ENCODE data around the gene DOCK2.
"Not testable (repeated sequence)": the region's sequence is repeated elsewhere in the genome, so short reads cannot be mapped to it uniquely, and the experiment has no call there.

The DOCK2 gene

GRCh38 chr5:170080786-170081445 is 443.8 kb downstream of the DOCK2 start:
- H3K27ac ChIP-seq = no peak overlapping the region
- H3K9me3 ChIP-seq (ENCODE audit: low read depth, low read length) = no peaks in the 10 kb centered on the region
- no peaks in the 10 kb centered on the region for H3K36me3 ChIP-seq (ENCODE audit: insufficient read depth, low read length)
- H3K9ac ChIP-seq (ENCODE audit: insufficient read length) = no peak overlapping the region
- TF ChIP-seq FOXP2 (optimal IDR thresholded peaks at IDR 0.05; ENCODE audit: control extremely low read depth, extremely low read length, insufficient read depth) (no peak), POLR2AphosphoS5 (IDR thresholded peaks at IDR 0.05; ENCODE audit: borderline replicate concordance, low read depth, low read length) (no peak), EZH2 (IDR thresholded peaks at IDR 0.05) (no peak)
- no peak for DNase-seq (ENCODE audit: low read depth, low spot score)
- no peak overlapping the region for H3K4me3 ChIP-seq

GRCh38 chr5:170081616-170082015 is 444.5 kb downstream of the DOCK2 start:
- TF ChIP-seq POLR2AphosphoS5 (IDR thresholded peaks at IDR 0.05; ENCODE audit: borderline replicate concordance, low read depth, low read length) = no peak
- TF ChIP-seq FOXP2 (optimal IDR thresholded peaks at IDR 0.05; ENCODE audit: control extremely low read depth, extremely low read length, insufficient read depth) = no peak
- no peak for TF ChIP-seq EZH2 (IDR thresholded peaks at IDR 0.05)
- H3K36me3 ChIP-seq (ENCODE audit: insufficient read depth, low read length) = no peaks in the 10 kb centered on the region
- H3K4me3 ChIP-seq = no peak overlapping the region
- H3K27ac ChIP-seq = no peak overlapping the region
- DNase-seq (ENCODE audit: low read depth, low spot score) = no peak
- no peaks in the 10 kb centered on the region for H3K9me3 ChIP-seq (ENCODE audit: low read depth, low read length)
- no peak overlapping the region for H3K9ac ChIP-seq (ENCODE audit: insufficient read length)

GRCh38 chr5:170082701-170083100 is 445.6 kb downstream of the DOCK2 start:
- Histone ChIP-seq H3K27ac (no peak overlapping the region), H3K9ac (ENCODE audit: insufficient read length) (no peak overlapping the region), H3K9me3 (ENCODE audit: low read depth, low read length) (no peaks in the 10 kb centered on the region), H3K4me3 (no peak overlapping the region), H3K36me3 (ENCODE audit: insufficient read depth, low read length) (no peaks in the 10 kb centered on the region)
- DNase-seq (ENCODE audit: low read depth, low spot score) = no peak
- no peak for TF ChIP-seq POLR2AphosphoS5 (IDR thresholded peaks at IDR 0.05; ENCODE audit: borderline replicate concordance, low read depth, low read length)
- no peak for TF ChIP-seq FOXP2 (optimal IDR thresholded peaks at IDR 0.05; ENCODE audit: control extremely low read depth, extremely low read length, insufficient read depth)
- TF ChIP-seq EZH2 (IDR thresholded peaks at IDR 0.05) = no peak

- Histone ChIP-seq H3K4me3 (no peak overlapping the region), H3K9me3 (ENCODE audit: low read depth, low read length) (no peaks in the 10 kb centered on the region), H3K36me3 (ENCODE audit: insufficient read depth, low read length) (no peaks in the 10 kb centered on the region), H3K27ac (no peak overlapping the region), H3K9ac (ENCODE audit: insufficient read length) (no peak overlapping the region)
- DNase-seq (ENCODE audit: low read depth, low spot score) = no peak
- TF ChIP-seq EZH2 (IDR thresholded peaks at IDR 0.05) (no peak), FOXP2 (optimal IDR thresholded peaks at IDR 0.05; ENCODE audit: control extremely low read depth, extremely low read length, insufficient read depth) (no peak), POLR2AphosphoS5 (IDR thresholded peaks at IDR 0.05; ENCODE audit: borderline replicate concordance, low read depth, low read length) (no peak)
Observed at GRCh38 chr5:170087168-170087817, 450.2 kb downstream of the DOCK2 start.

- no peaks in the 10 kb centered on the region for H3K36me3 ChIP-seq (ENCODE audit: insufficient read depth, low read length)
- H3K9ac ChIP-seq (ENCODE audit: insufficient read length) = no peak overlapping the region
- H3K27ac ChIP-seq = no peak overlapping the region
- DNase-seq (ENCODE audit: low read depth, low spot score) = no peak
- H3K4me3 ChIP-seq = no peak overlapping the region
- TF ChIP-seq EZH2 (IDR thresholded peaks at IDR 0.05) (no peak), POLR2AphosphoS5 (IDR thresholded peaks at IDR 0.05; ENCODE audit: borderline replicate concordance, low read depth, low read length) (no peak), FOXP2 (optimal IDR thresholded peaks at IDR 0.05; ENCODE audit: control extremely low read depth, extremely low read length, insufficient read depth) (no peak)
- no peaks in the 10 kb centered on the region for H3K9me3 ChIP-seq (ENCODE audit: low read depth, low read length)
Observed at GRCh38 chr5:170092455-170093101, 455.5 kb downstream of the DOCK2 start.

GRCh38 chr5:170094329-170094728 is 457.3 kb downstream of the DOCK2 start:
- H3K9ac ChIP-seq (ENCODE audit: insufficient read length); DNase-seq (ENCODE audit: low read depth, low spot score); H3K36me3 ChIP-seq (ENCODE audit: insufficient read depth, low read length); H3K27ac ChIP-seq; H3K4me3 ChIP-seq; H3K9me3 ChIP-seq (ENCODE audit: low read depth, low read length): not testable (repeated sequence)

GRCh38 chr5:170095646-170096045 is 458.6 kb downstream of the DOCK2 start:
- H3K9me3 ChIP-seq (ENCODE audit: low read depth, low read length) = no peaks in the 10 kb centered on the region
- H3K4me3 ChIP-seq = no peak overlapping the region
- no peak for DNase-seq (ENCODE audit: low read depth, low spot score)
- no peak for TF ChIP-seq POLR2AphosphoS5 (IDR thresholded peaks at IDR 0.05; ENCODE audit: borderline replicate concordance, low read depth, low read length)
- no peak for TF ChIP-seq FOXP2 (optimal IDR thresholded peaks at IDR 0.05; ENCODE audit: control extremely low read depth, extremely low read length, insufficient read depth)
- TF ChIP-seq EZH2 (IDR thresholded peaks at IDR 0.05) = no peak
- H3K27ac ChIP-seq = no peak overlapping the region
- no peaks in the 10 kb centered on the region for H3K36me3 ChIP-seq (ENCODE audit: insufficient read depth, low read length)
- H3K9ac ChIP-seq (ENCODE audit: insufficient read length) = no peak overlapping the region

GRCh38 chr5:170097934-170098333 is 460.9 kb downstream of the DOCK2 start:
- DNase-seq (ENCODE audit: low read depth, low spot score) = no peak
- H3K9me3 ChIP-seq (ENCODE audit: low read depth, low read length) = no peaks in the 10 kb centered on the region
- TF ChIP-seq EZH2 (IDR thresholded peaks at IDR 0.05) (no peak), POLR2AphosphoS5 (IDR thresholded peaks at IDR 0.05; ENCODE audit: borderline replicate concordance, low read depth, low read length) (no peak), FOXP2 (optimal IDR thresholded peaks at IDR 0.05; ENCODE audit: control extremely low read depth, extremely low read length, insufficient read depth) (no peak)
- H3K9ac ChIP-seq (ENCODE audit: insufficient read length) = no peak overlapping the region
- no peak overlapping the region for H3K4me3 ChIP-seq
- no peak overlapping the region for H3K27ac ChIP-seq
- H3K36me3 ChIP-seq (ENCODE audit: insufficient read depth, low read length) = no peaks in the 10 kb centered on the region
